HG02623 (cell line): Measurements from ENCODE around the gene TPI1.
"Not testable (repeated sequence)": the region's sequence is repeated elsewhere in the genome, so short reads cannot be mapped to it uniquely, and the experiment has no call there.

ENCODE experiments used
- ATAC-seq: cut with Tn5 transposase; IDR thresholded peaks from one replicate; pipeline ENCODE4 v1.9.1; 2021; ENCODE audit warnings: moderate library complexity; ENCODE audit not compliant: unreplicated experiment

TPI1 gene

DNA sequence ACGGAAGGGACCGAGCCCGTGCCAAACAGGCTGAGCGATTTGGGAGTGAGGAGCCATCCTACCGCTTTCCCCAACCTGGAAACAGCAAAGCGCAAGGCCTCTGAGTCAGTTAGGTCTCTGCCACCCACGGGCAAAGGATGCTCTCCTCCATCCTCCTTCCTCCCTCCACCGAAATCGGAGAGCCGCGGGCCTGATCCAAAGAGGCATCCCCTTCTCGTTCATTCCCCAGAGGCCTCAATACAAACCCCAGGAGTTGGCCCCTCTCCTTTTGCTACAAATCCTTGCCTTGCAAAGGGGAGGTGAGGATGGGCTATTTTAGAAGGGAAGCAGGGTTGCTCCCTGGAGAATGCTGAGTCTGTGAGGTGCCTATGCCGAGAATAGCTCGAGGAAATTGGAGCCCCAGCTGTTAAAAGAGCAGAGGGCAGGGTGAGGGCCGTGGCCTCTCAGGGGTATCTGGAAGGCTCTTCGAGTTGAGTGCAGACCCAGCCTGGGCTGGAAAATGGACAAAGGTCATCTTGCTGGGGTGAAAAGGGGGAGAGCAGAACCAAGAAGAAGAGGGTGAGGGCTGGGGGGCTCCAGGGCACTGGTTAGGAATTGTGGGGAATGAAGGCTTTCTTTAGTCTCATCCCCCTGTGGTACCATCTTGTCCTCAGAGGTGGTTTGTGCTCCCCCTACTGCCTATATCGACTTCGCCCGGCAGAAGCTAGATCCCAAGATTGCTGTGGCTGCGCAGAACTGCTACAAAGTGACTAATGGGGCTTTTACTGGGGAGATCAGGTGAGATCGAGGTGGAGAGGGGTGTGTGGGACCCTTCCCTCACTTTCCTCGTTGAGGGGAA, 1.1 kb downstream of the TPI1 start:
- no peak for ATAC-seq

DNA sequence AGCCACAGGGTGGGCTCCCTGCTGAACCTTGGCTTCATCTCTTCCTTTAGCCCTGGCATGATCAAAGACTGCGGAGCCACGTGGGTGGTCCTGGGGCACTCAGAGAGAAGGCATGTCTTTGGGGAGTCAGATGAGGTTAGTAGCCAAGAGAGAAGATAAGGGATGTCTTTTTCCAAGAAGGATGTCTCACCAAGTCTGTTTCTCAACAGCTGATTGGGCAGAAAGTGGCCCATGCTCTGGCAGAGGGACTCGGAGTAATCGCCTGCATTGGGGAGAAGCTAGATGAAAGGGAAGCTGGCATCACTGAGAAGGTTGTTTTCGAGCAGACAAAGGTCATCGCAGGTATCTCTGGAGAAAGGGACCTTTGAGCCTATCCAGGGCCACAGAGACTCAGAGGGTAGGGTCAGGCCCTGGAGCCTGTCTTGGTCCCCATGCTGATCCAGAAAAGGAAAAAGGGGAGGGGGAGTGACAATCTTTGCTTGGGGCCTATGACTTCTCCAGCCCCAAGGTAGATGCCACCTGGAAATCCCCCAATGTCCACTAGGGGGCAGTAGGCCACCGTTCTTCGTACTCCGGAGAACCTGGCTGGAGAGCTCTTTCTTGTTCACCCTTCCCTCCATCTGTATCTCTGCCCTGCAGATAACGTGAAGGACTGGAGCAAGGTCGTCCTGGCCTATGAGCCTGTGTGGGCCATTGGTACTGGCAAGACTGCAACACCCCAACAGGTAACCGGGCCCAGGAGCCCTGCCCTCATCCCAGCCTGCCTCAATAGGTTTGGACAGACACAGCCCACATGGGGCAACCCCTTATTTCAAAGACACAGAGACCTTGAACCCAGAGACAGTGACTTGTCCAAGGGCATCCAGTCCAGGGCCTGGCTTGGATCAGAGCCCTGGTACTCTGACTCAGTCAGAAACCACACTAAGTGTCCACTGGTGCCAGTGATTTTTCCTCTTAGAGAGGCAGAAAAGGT, 2.0 kb downstream of the TPI1 start:
- no peak for ATAC-seq

DNA sequence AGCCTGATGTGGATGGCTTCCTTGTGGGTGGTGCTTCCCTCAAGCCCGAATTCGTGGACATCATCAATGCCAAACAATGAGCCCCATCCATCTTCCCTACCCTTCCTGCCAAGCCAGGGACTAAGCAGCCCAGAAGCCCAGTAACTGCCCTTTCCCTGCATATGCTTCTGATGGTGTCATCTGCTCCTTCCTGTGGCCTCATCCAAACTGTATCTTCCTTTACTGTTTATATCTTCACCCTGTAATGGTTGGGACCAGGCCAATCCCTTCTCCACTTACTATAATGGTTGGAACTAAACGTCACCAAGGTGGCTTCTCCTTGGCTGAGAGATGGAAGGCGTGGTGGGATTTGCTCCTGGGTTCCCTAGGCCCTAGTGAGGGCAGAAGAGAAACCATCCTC, 3.0 kb downstream of the TPI1 start:
- ATAC-seq, result not testable (repeated sequence)

DNA sequence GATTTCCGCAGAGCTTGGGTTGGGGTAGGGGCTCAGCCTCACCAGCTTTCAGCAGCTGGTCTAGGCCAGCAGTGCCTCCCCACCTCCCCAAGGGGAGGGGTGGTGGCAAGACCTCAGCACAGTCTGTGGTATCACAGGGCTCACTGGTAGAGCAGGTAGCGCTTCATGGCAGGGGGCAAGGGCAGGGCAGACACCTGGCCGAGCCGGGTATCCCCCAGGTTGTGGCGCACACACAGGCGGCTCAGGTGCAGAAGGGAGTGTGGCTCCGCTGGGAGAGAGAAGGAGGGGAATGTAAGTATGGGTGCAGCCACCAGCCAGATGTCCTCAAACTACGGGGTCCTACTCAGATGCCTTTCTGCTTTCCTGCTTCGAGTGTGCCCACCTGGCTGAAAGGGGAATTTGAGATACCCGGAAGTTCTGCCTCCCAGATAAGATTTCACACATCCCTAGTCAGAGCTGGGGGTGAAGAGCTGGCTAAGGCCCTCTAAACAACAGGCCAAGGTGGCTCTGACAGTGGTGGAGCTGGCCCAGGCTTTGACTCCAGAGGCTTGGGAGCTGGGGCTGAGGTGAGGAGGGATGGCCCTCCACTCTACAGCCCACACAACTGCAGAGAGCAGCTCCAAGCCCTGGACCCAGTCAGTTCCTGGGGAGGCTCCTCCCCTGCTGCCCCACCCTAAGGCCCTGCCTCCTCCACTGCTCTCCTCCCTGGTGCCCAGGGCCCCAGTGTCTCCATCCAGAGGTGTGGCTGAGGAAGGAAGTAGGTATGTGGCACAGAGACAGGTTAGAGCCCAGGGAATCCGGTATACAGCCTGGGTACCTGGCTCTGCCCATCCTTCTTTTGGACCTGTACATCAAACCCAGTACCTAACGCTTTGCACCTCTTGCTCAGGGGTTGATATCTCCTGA, 4.0 kb downstream of the TPI1 start:
- no peak for ATAC-seq

DNA sequence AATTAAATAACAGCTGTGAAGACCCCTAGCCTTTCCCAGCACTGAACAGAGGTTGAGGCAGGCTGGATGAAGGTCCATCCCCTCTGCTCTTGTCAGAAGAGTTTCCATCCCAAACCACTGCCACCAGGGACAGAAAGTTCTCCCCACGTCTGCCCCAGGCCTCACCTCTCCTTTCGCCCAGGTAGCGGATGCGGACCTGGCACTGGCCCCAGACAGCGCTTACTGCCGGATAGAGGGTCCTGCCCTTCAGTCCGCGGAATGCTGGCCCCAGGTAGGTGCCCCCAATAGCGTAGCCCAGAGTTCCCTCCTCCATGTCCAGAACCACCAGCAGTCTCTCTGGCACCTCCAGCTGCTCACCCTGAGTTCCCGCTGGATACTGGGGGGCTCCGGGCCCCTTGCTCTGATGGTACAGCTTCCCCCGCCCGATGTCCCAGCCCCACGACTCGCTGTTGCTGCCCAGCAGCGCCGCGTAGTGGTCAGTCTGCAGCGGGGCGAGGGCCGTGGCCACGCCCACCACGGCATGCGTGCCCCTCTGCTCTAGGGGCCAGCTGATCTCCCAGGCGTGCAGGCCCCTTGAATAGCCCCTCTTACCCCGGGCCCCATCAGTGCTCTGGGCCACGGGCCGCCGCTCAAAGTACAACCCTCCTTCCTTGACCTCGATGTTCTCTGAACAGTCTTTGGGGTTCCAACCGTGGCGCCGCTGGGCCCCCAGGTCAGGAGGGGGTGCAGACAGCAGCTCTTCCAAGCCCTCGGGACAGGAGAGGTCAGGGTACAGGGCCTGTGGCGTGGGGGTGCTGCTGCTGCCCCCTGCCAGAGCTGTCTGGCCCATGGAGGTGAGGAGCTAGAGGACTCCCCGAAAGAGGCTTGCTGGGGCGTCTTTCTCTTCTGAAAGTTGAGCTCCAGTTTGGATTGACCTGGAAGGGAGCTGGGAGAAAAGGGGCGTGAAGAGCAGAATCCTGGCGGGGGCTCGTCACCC, 5.0 kb downstream of the TPI1 start:
- no peak for ATAC-seq

DNA sequence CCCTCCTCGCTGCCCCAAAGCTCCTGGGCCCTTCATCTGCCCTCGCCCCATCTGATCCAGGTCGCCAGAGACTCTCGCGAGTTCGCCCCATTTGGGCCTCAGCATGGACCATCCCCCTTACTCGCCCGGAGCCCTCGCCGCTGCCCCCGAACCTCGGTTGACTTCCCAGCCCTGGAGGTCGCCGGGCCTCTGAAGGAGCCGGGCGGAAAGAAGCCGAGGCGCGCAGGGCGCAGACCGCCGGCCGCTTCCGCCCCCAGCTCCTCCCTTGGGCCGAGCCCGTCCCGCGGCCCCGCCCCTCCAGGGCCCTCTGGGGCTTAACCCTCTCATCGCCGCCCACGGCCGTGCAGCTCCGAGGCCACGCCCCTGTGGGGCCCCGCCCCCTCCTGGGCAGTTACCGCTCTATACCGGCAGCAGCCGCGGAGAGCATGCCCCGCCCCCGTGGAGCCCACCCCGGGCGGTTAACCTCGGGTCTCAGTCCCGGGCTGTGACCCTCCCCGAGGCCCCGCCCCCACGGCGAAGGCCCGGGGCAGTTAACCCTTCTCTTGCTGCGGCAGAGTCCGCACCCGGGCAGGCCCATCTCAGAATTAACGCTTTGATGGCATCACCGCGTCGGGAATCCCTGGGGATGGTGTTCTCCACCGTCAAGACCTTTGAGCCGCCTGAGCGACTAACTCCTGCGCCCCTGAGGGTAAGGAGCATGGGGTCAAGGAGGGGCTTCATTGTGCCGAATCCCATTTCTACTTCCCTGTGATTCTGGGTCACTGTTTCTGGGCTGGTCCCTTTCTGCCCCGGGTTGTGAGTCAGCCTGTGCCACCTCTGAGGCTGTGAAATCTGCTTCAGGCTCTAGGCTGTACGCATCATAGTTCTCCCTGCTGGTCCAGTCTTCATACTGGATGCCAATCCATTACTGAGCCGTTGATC, 6.0 kb downstream of the TPI1 start, which contains the start of gene SPSB2:
TSS of gene SPSB2 (minus strand) at position 210 of the 921 bp plus-strand sequence. CDS start 402 bp downstream, outside the sequence.
- peak; percentile 69 for ATAC-seq

DNA sequence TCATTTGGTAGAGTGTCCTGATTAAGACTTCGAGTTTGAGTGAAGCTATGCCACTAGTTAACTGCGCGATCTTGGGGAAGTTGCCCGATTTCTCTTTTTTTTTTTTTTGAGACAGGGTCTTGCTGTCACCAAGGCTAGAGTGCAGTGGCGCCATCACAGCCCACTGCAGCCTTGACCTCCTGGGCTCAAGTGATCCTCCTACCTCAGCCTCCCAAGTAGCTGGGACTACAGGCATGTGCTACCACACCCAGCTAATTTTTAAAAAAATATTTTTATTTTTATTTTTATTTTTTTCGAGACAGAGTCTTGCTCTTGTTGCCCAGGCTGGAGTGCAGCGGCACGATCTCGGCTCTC, 6.7 kb downstream of the TPI1 start:
- not testable (repeated sequence) for ATAC-seq

DNA sequence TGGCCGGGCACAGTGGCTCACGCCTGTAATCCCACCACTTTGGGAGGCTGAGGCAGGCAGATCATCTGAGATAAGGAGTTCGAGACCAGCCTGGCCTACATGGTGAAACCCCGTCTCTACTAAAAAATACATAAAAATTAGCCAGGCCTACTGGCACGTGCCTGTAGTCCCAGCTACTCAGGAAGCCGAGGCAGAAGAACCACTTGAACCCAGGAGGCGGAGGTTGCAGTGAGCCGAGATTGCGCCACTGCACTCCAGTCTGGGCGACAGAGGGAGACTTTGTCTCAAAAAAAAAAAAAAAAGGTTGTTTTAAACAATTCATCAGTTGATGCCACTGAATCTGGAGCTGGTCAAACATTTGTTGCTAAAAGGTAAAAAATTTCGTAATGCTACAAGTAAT, 12.5 kb downstream of the TPI1 start:
- ATAC-seq, result not testable (repeated sequence)

DNA sequence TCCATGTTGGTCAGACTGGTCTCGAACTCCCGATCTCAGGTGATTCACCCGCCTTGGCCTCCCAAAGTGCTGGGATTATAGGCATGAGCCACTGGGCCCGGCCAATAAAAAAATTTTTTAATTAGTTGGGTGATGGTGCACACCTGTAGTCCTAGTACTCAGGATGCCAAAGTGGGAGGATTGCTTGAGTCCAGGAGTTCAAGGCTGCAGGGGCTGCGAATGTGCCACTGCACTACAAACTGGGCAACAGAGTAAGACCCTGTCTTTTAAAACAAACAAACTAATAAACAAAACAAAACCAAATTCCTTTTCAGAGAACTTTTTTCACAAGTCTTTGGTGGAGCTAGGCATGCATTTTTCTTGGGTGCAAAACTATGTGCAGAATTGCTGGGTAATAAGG, 15.9 kb downstream of the TPI1 start:
- ATAC-seq, result no peak

DNA sequence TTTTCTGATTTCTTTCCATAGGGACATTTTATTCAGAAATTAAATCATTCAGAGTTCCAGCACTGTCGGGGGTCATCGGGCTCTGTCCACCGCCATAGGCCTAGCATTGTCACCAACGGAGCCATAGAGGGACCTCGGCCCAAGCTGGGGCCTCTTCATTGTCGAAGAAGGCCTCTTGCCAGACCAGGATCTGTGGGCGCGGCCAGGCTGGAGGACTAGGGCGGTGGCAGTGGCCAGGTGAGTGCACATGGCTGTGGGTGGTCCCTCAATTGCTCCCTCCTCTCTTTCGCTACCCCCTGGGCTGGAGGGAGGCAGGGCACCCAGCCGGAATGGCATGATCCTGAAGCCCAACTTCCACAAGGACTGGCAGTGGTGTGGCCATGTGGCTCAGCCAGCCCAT, 16.4 kb downstream of the TPI1 start:
- no peak for ATAC-seq

DNA sequence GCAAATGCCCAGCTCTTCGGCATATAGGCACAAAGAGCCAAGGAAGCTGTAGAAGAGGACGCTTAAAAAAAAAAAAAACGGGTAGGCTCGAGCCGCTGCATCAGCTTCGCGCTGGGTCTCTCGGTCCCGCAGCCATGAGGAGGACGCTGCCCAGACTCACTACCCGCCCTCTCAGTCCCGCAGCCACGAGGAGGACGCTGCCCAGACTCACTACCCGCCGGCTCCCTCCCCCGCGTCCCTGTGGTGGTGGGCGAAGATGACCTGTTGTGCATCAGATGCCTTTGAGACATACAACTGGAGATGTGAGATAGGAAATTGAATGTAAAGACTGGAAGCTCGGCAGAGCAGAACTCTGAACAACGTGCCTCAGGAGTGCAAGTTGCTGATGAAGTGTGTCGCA, 17.2 kb downstream of the TPI1 start:
- ATAC-seq, result no peak

DNA sequence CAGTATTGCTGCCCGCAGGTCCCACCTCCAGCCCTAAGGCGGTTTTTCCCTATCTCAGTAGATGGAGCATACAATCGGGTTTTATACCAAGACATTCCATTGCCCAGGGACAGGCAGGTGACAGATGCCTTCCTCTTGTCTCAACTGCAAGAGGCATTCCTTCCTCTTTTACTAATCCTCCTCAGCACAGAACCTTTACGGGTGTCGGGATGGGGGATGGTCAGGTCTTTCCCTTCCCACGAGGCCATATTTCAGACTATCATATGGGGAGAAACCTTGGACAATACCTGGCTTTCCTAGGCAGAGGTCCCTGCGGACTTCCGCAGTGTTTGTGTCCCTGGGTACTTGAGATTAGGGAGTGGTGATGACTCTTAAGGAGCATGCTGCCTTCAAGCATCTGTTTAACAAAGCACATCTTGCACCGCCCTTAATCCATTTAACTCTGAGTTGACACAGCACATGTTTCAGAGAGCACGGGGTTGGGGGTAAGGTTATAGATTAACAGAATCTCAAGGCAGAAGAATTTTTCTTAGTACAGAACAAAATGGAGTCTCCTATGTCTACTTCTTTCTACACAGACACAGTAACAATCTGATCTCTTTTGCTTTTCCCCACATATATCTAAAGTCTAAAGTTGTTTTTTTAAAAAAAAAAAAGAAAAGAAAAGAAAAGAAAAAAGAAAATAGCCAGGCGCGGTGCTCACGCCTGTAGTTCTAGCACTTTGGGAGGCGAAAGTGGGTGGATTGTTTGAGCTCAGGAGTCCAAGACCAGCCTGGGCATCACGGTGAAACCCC, 19.1 kb downstream of the TPI1 start:
- ATAC-seq, result not testable (repeated sequence)

DNA sequence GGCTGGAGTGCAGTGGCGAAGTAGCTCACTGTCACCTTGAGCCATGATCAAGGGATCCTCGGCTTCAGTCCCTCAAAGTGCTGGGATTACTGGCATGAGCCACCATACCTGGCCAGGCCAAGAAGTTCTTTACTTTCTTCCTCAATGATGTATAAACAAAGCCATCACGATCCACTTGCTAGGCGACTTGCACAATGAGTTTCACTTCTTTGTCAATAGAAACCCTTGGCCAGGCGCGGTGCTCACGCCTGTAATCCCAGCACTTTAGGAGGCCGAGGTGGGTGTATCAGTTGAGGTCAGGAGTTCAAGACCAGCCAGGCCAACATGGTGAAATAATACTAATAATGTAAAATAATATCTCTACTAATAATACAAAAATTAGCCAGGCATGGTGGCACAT, 20.1 kb downstream of the TPI1 start:
- no peak for ATAC-seq

DNA sequence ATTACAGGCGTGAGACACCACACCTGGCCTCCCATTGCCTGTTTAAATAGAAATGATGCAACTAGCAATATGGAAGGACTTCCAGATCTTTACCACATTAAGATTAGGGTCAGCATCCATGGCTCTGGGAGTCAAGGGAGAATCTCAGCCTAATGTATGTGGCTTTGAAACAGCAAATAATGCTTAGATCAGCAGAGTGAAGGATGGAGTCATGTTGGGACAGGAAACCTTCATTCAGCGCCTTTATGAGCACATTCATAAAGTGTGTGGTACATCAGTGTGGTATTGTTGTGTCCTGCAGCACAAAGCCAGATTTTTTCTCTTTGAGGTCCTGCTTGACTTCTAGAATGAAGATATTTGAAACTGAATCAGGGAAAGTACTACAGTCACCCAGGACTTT, 21.0 kb downstream of the TPI1 start:
- no peak for ATAC-seq

DNA sequence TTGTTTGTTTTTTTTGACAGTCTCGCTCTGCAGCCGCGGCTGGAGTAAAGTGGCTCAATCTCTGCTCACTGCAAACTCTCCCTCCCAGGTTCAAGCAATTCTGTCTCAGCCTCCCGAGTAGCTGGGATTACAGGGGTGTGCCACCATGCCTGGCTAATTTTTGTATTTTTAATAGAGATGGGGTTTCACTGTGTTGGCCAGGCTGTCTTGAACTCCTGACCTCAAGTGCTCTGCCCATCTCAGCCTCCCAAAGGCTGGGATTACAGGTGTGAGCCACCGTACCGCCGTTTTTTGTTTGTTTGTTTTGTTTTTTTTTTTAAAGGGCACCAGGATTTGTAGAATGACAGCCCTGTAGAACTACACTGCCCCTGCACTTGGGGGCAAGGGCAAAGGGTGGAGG, 21.5 kb downstream of the TPI1 start:
- not testable (repeated sequence) for ATAC-seq

DNA sequence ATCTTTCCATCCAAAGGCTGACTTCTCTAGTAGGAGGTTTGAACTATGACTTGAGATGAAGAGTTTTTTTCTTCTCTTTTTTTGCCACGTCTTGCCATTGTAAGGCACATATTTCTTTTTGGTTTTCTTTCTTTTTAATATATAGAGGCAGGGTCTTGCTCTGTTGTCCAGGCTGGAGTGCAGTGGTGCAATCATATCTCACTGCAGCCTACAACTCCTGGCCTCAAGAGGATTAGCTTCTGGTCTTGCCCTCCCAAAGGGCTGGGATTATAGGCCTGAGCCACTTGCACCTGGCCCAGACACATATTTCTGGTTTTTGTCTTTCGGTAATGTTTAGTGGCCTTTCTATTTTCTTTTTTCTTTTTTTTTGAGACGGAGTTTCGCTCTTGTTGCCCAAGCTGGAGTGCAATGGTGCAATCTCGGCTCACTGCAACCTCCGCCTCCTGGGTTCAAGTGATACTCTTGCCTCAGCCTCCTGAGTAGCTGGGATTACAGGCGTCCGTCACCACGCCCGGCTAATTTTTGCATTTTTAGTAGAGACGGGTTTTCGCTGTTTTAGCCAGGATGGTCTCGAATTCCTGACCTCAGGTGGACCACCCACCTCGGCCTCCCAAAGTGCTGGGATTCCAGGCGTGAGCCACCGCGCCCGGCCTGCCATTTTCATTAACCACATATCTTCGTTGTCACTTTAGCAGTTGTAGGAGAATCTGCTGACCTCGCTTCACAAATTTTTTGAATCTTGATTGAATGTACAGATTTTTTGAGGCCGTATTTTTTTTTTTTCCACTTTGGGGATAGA, 22.6 kb downstream of the TPI1 start:
- ATAC-seq, result not testable (repeated sequence)
